Activated CD4-positive, alpha-beta T cell treated with anti-CD3 and anti-CD28 coated beads for 36 hours (primary cell): ENCODE measurements around the gene A2ML1. TPM values are rescaled to one million over a fixed set of nuclear protein-coding genes. Genes with fewer than 3 reads are reported as not detected.
"Not testable (repeated sequence)": the region's sequence is repeated elsewhere in the genome, so short reads cannot be mapped to it uniquely, and the experiment has no call there.

Experiments
- ATAC-seq: fragments of 200-7000 bp; cut with Tn5 transposase; one replicate; pipeline ENCODE4 v1.10.0; 2021; ENCODE audit warnings: mild to moderate bottlenecking, moderate library complexity
- CTCF ChIA-PET: fragments of 350-600 bp; sonication (Branson Sonifier 250); formaldehyde crosslinking; loops from one replicate; lab custom pipeline; 2021; ENCODE audit warnings: antibody characterized with exemption; lab: Charles Lee
- POLR2A ChIA-PET: fragments of 350-600 bp; sonication (Branson Sonifier 250); formaldehyde crosslinking; loops from one replicate; lab custom pipeline; 2021; ENCODE audit warnings: antibody characterized with exemption, inconsistent platforms; lab: Charles Lee
- DNase-seq: peaks from one replicate; pipeline ENCODE4 v3.0.0-alpha.2; 2020
- H3K27ac Mint-ChIP-seq: one replicate; pipeline ENCODE4 v1.8.0; 2021; ENCODE audit warnings: mixed read lengths
- H3K27me3 Mint-ChIP-seq: one replicate; pipeline ENCODE4 v1.8.0; 2021; ENCODE audit warnings: mixed read lengths
- H3K36me3 Mint-ChIP-seq: one replicate; pipeline ENCODE4 v1.8.0; 2021; ENCODE audit warnings: low read depth, mixed read lengths
- H3K4me1 Mint-ChIP-seq: one replicate; pipeline ENCODE4 v1.8.0; 2021; ENCODE audit warnings: mixed read lengths
- H3K4me3 Mint-ChIP-seq: one replicate; pipeline ENCODE4 v1.8.0; 2021; ENCODE audit warnings: mild to moderate bottlenecking, moderate library complexity, mixed read lengths
- H3K9me3 Mint-ChIP-seq: one replicate; pipeline ENCODE4 v1.8.0; 2021; ENCODE audit warnings: low read depth, mixed read lengths
- intact Hi-C, 2 experiments: fragments of 100-400 bp; cut with DNase I in 1 of 2; cut with micrococcal nuclease in 1 of 2; formaldehyde crosslinking; loops; one replicate each; pipeline versions ENCODE4 v1.14.2 to v1.15.1; 2022 to 2024; cut with DNase I, micrococcal nuclease
- total RNA-seq, 2 experiments: library from RNA; stranded (reverse); gene quantifications; one replicate each; pipeline ENCODE4 v1.2.3, GENCODE V29; 2021

Gene A2ML1
- total RNA-seq, 2 experiments from 2014 or later = not detected

- Mint-ChIP-seq H3K4me1 (peaks cover 3% of the 10 kb centered on the region), H3K4me3 (peak overlapping the region; percentile 72), H3K9me3 (no peaks in the 10 kb centered on the region), H3K36me3 (no peaks in the 10 kb centered on the region), H3K27ac (no peak overlapping the region), H3K27me3 (no peaks in the 10 kb centered on the region)
- POLR2A ChIA-PET = no interaction called here
- intact Hi-C loops = loop anchor here (1.0 to 5.0 kb wide), 7 partner anchors 158 to 346 kb away; partner anchors contain the start of gene RIMKLB (in 1 of the 2)
- CTCF ChIA-PET = interaction anchor here (0.6 to 3.0 kb wide), 53 partner anchors 9 to 1789 kb away, joined by 3 to 44 read pairs (median 4); partner anchors contain the start of gene PHC1
- ATAC-seq = peak; percentile 74
- DNase-seq = peak; percentile 75
These were observed 68.1 kb downstream of the A2ML1 start for GRCh38 chr12:8890313-8891085.

GRCh38 chr12:8891976-8892375, 69.6 kb downstream of the A2ML1 start:
- ATAC-seq = no peak
- no peak for DNase-seq
- peaks cover 3% of the 10 kb centered on the region for H3K4me1 Mint-ChIP-seq
- no peaks in the 10 kb centered on the region for H3K9me3 Mint-ChIP-seq
- intact Hi-C loops = loop anchor here (2.0 to 5.0 kb wide), 4 partner anchors 157 to 347 kb away; partner anchors contain the start of gene RIMKLB (in 1 of the 2)
- no peaks in the 10 kb centered on the region for H3K36me3 Mint-ChIP-seq
- CTCF ChIA-PET = interaction anchor here (1.0 to 3.0 kb wide), 2 partner anchors 16 to 348 kb away, joined by 3 to 21 read pairs; no protein-coding TSS in a partner anchor
- no peaks in the 10 kb centered on the region for H3K27me3 Mint-ChIP-seq
- H3K27ac Mint-ChIP-seq = no peak overlapping the region
- POLR2A ChIA-PET = no interaction called here
- H3K4me3 Mint-ChIP-seq = no peak overlapping the region

GRCh38 chr12:8894378-8894777, 72.0 kb downstream of the A2ML1 start:
- ChIA-PET CTCF (interaction anchor here (1.0 to 1.6 kb wide), 3 partner anchors 9 to 350 kb away, joined by 3 to 5 read pairs (median 3); partner anchors contain the start of gene PHC1), POLR2A (no interaction called here)
- ATAC-seq (no peak), DNase-seq (no peak)
- H3K4me3 Mint-ChIP-seq = no peak overlapping the region
- intact Hi-C loops = loop anchor here (5.0 kb wide), 2 partner anchors 197 to 237 kb away; partner anchors contain the start of gene RIMKLB (in 1 of the 2)
- H3K4me1 Mint-ChIP-seq = peaks cover 3% of the 10 kb centered on the region
- H3K27ac Mint-ChIP-seq = no peak overlapping the region
- H3K36me3 Mint-ChIP-seq = no peaks in the 10 kb centered on the region
- no peaks in the 10 kb centered on the region for H3K27me3 Mint-ChIP-seq
- no peaks in the 10 kb centered on the region for H3K9me3 Mint-ChIP-seq

GRCh38 chr12:8894986-8895385, 72.6 kb downstream of the A2ML1 start:
- no peaks in the 10 kb centered on the region for H3K27me3 Mint-ChIP-seq
- DNase-seq (no peak), ATAC-seq (no peak)
- no peaks in the 10 kb centered on the region for H3K9me3 Mint-ChIP-seq
- H3K4me1 Mint-ChIP-seq = peaks cover 3% of the 10 kb centered on the region
- intact Hi-C loops = loop anchor here (5.0 kb wide), 2 partner anchors 198 to 238 kb away; partner anchors contain the start of gene RIMKLB (in 1 of the 2)
- H3K36me3 Mint-ChIP-seq = no peaks in the 10 kb centered on the region
- H3K4me3 Mint-ChIP-seq = no peak overlapping the region
- ChIA-PET POLR2A (no interaction called here), CTCF (interaction anchor here (0.6 to 1.6 kb wide), 4 partner anchors 9 to 351 kb away, joined by 3 to 5 read pairs (median 3); no protein-coding TSS in a partner anchor)
- no peak overlapping the region for H3K27ac Mint-ChIP-seq

- ChIA-PET POLR2A (no interaction called here), CTCF (interaction anchor here (0.6 kb wide), 1 partner anchor 89 kb away, joined by 3 read pairs; no protein-coding TSS in a partner anchor)
- DNase-seq (no peak), ATAC-seq (no peak)
- Mint-ChIP-seq H3K4me3 (no peak overlapping the region), H3K9me3 (no peaks in the 10 kb centered on the region), H3K36me3 (no peaks in the 10 kb centered on the region), H3K27me3 (no peaks in the 10 kb centered on the region), H3K4me1 (no peaks in the 10 kb centered on the region), H3K27ac (no peak overlapping the region)
- intact Hi-C loops = no loop called here
These were observed 74.7 kb downstream of the A2ML1 start for GRCh38 chr12:8897081-8897480.

GRCh38 chr12:8899830-8900229, 77.4 kb downstream of the A2ML1 start:
- DNase-seq = no peak
- CTCF ChIA-PET = interaction anchor here (1.7 kb wide), 1 partner anchor 9 kb away, joined by 9 read pairs; no protein-coding TSS in a partner anchor
- intact Hi-C loops = no loop called here

GRCh38 chr12:8902703-8903102, 80.3 kb downstream of the A2ML1 start:
- H3K4me3 Mint-ChIP-seq, ATAC-seq, H3K27ac Mint-ChIP-seq, intact Hi-C loops, H3K36me3 Mint-ChIP-seq, CTCF ChIA-PET, H3K4me1 Mint-ChIP-seq, H3K27me3 Mint-ChIP-seq, POLR2A ChIA-PET, H3K9me3 Mint-ChIP-seq, DNase-seq: not testable (repeated sequence)

More at GRCh38 chr12:8899830-8900229, 77.4 kb downstream of the A2ML1 start:
- POLR2A ChIA-PET = no interaction called here
- Mint-ChIP-seq H3K27ac (no peak overlapping the region), H3K4me1 (no peaks in the 10 kb centered on the region), H3K36me3 (no peaks in the 10 kb centered on the region), H3K27me3 (no peaks in the 10 kb centered on the region), H3K9me3 (no peaks in the 10 kb centered on the region), H3K4me3 (no peak overlapping the region)
- no peak for ATAC-seq

- ATAC-seq (no peak), DNase-seq (no peak)
- intact Hi-C loops = no loop called here
- H3K4me3 Mint-ChIP-seq = no peak overlapping the region
- no peaks in the 10 kb centered on the region for H3K36me3 Mint-ChIP-seq
- H3K27ac Mint-ChIP-seq = no peak overlapping the region
- H3K27me3 Mint-ChIP-seq = no peaks in the 10 kb centered on the region
- no peaks in the 10 kb centered on the region for H3K4me1 Mint-ChIP-seq
- CTCF ChIA-PET = interaction anchor here (0.9 kb wide), 1 partner anchor 9 kb away, joined by 3 read pairs; no protein-coding TSS in a partner anchor
- no peaks in the 10 kb centered on the region for H3K9me3 Mint-ChIP-seq
- POLR2A ChIA-PET = no interaction called here
These were observed 81.2 kb downstream of the A2ML1 start for GRCh38 chr12:8903646-8904045.

GRCh38 chr12:8904665-8905064, 82.2 kb downstream of the A2ML1 start:
- Mint-ChIP-seq H3K36me3 (no peaks in the 10 kb centered on the region), H3K9me3 (no peaks in the 10 kb centered on the region), H3K4me3 (no peak overlapping the region), H3K4me1 (no peaks in the 10 kb centered on the region), H3K27ac (no peak overlapping the region), H3K27me3 (no peaks in the 10 kb centered on the region)
- ChIA-PET POLR2A (no interaction called here), CTCF (interaction anchor here (1.2 kb wide), 1 partner anchor 15 kb away, joined by 3 read pairs; no protein-coding TSS in a partner anchor)
- ATAC-seq (no peak), DNase-seq (no peak)
- intact Hi-C loops = no loop called here

GRCh38 chr12:8905546-8905945, 83.1 kb downstream of the A2ML1 start:
- ChIA-PET POLR2A (no interaction called here), CTCF (interaction anchor here (0.7 kb wide), 1 partner anchor 88 kb away, joined by 4 read pairs; no protein-coding TSS in a partner anchor)
- Mint-ChIP-seq H3K4me3 (no peak overlapping the region), H3K9me3 (no peaks in the 10 kb centered on the region), H3K4me1 (no peaks in the 10 kb centered on the region), H3K27me3 (no peaks in the 10 kb centered on the region), H3K27ac (no peak overlapping the region), H3K36me3 (no peaks in the 10 kb centered on the region)
- ATAC-seq (no peak), DNase-seq (no peak)
- intact Hi-C loops = no loop called here

GRCh38 chr12:8906266-8907180, 84.1 kb downstream of the A2ML1 start:
- DNase-seq (no peak), ATAC-seq (no peak)
- H3K4me1 Mint-ChIP-seq = no peaks in the 10 kb centered on the region
- intact Hi-C loops = no loop called here
- ChIA-PET POLR2A (no interaction called here), CTCF (no interaction called here)
- H3K4me3 Mint-ChIP-seq = no peak overlapping the region
- H3K9me3 Mint-ChIP-seq = no peaks in the 10 kb centered on the region
- no peaks in the 10 kb centered on the region for H3K27me3 Mint-ChIP-seq
- H3K27ac Mint-ChIP-seq = no peak overlapping the region
- H3K36me3 Mint-ChIP-seq = no peaks in the 10 kb centered on the region
